ENCODE measurements around the gene ITLN1.
"Not testable (repeated sequence)": the region's sequence is repeated elsewhere in the genome, so short reads cannot be mapped to it uniquely, and the experiment has no call there.

ITLN1 gene

GRCh38 chr1:160891474-160891873 is 6.5 kb upstream of the ITLN1 start:
- TF ChIP-seq CTCF (conservative IDR thresholded peaks at IDR 0.05; ENCODE audit: control insufficient read depth, insufficient read depth, low read depth, low read length): no peak
- no peak overlapping the region for H3K4me3 ChIP-seq (ENCODE audit: control insufficient read depth, low read depth, low read length)
- DNase-seq (ENCODE audit: low read depth): no peak

GRCh38 chr1:160888926-160889325 is 3.9 kb upstream of the ITLN1 start:
- H3K4me3 ChIP-seq (ENCODE audit: control insufficient read depth, low read depth, low read length): no peak overlapping the region
- DNase-seq (ENCODE audit: low read depth): no peak
- no peak for TF ChIP-seq CTCF (conservative IDR thresholded peaks at IDR 0.05; ENCODE audit: control insufficient read depth, insufficient read depth, low read depth, low read length)

GRCh38 chr1:160887071-160887470 is 2.1 kb upstream of the ITLN1 start:
- DNase-seq (ENCODE audit: low read depth): no peak
- TF ChIP-seq CTCF (conservative IDR thresholded peaks at IDR 0.05; ENCODE audit: control insufficient read depth, insufficient read depth, low read depth, low read length): no peak
- no peak overlapping the region for H3K4me3 ChIP-seq (ENCODE audit: control insufficient read depth, low read depth, low read length)

- no peak overlapping the region for H3K4me3 ChIP-seq (ENCODE audit: control insufficient read depth, low read depth, low read length)
- TF ChIP-seq CTCF (conservative IDR thresholded peaks at IDR 0.05; ENCODE audit: control insufficient read depth, insufficient read depth, low read depth, low read length): no peak
- no peak for DNase-seq (ENCODE audit: low read depth)
These were observed 401 bp downstream of the ITLN1 start for GRCh38 chr1:160884579-160884978.

GRCh38 chr1:160883581-160884513 is 1.1 kb downstream of the ITLN1 start:
- no peak for DNase-seq (ENCODE audit: low read depth)
- H3K4me3 ChIP-seq (ENCODE audit: control insufficient read depth, low read depth, low read length): no peak overlapping the region
- no peak for TF ChIP-seq CTCF (conservative IDR thresholded peaks at IDR 0.05; ENCODE audit: control insufficient read depth, insufficient read depth, low read depth, low read length)

- TF ChIP-seq CTCF (conservative IDR thresholded peaks at IDR 0.05; ENCODE audit: control insufficient read depth, insufficient read depth, low read depth, low read length): no peak
- no peak for DNase-seq (ENCODE audit: low read depth)
- H3K4me3 ChIP-seq (ENCODE audit: control insufficient read depth, low read depth, low read length): no peak overlapping the region
These were observed 2.4 kb downstream of the ITLN1 start for GRCh38 chr1:160882582-160882981.

GRCh38 chr1:160881264-160881663 is 3.7 kb downstream of the ITLN1 start:
- not testable (repeated sequence) for DNase-seq (ENCODE audit: low read depth); H3K4me3 ChIP-seq (ENCODE audit: control insufficient read depth, low read depth, low read length)

All from fibroblast of mammary gland (primary cell).